Spleen (tissue), 11 donors: ENCODE results near the gene PTK6. TPM values are rescaled to one million over a fixed set of nuclear protein-coding genes. Genes with fewer than 3 reads are reported as not detected.

ENCODE experiments used
- DNase-seq: peaks from one replicate; pipeline ENCODE4 v3.0.0-alpha.2; 2020
- H3K27ac ChIP-seq, 8 donors: fragments of 200-600 bp; sonication (generic) in 7 of 8; 1 replicate in 4 of 8; 2 replicates in 4 of 8; pipeline versions ENCODE4 v1.5.0 to v1.8.0; 2016 to 2021; ENCODE audit warnings: inconsistent platforms in 4 of 8, mild to moderate bottlenecking in 4 of 8, moderate library complexity in 1 of 8
- H3K27me3 ChIP-seq, 7 donors: fragments of 200-600 bp; sonication (generic) in 6 of 7; replicated peaks in 1 of 7; 1 replicate in 4 of 7; 2 replicates in 3 of 7; pipeline versions ENCODE4 v1.5.0 to v1.8.0; 2016 to 2021; ENCODE audit warnings: inconsistent platforms in 3 of 7, mild to moderate bottlenecking in 1 of 7
- H3K36me3 ChIP-seq, 6 donors: fragments of 200-600 bp; sonication (generic) in 5 of 6; 1 replicate in 4 of 6; 2 replicates in 2 of 6; pipeline versions ENCODE4 v1.5.0 to v1.8.0; 2016 to 2021; ENCODE audit warnings: inconsistent platforms in 2 of 6
- H3K4me1 ChIP-seq, 6 donors: fragments of 200-600 bp; sonication (generic) in 5 of 6; 1 replicate in 3 of 6; 2 replicates in 3 of 6; pipeline versions ENCODE4 v1.5.0 to v1.8.0; 2016 to 2021; ENCODE audit warnings: inconsistent platforms in 3 of 6
- H3K4me3 ChIP-seq, 8 donors: fragments of 200-600 bp; sonication (generic) in 7 of 8; 1 replicate in 4 of 8; 2 replicates in 4 of 8; pipeline versions ENCODE4 v1.5.0 to v1.8.0; 2016 to 2021; ENCODE audit warnings: inconsistent platforms in 4 of 8, mild to moderate bottlenecking in 4 of 8, moderate library complexity in 2 of 8
- H3K9me3 ChIP-seq, 8 donors: fragments of 200-600 bp; sonication (generic) in 7 of 8; 1 replicate in 4 of 8; 2 replicates in 4 of 8; pipeline versions ENCODE4 v1.5.0 to v1.8.0; 2016 to 2021; ENCODE audit warnings: inconsistent platforms in 4 of 8
- CTCF ChIP-seq, 11 experiments: fragments of 200-600 bp in 7 of 11; fragments of 450-650 bp in 4 of 11; sonication (generic) in 4 of 11; IDR thresholded peaks in 8 of 11; conservative IDR thresholded peaks in 3 of 11; 1 replicate in 7 of 11; 2 replicates in 4 of 11; pipeline versions ENCODE4 v1.4.0 to v1.8.0; 2016 to 2021; ENCODE audit warnings: antibody characterized with exemption in 11 of 11, inconsistent platforms in 4 of 11, mild to moderate bottlenecking in 1 of 11
- POLR2A ChIP-seq, 3 donors: fragments of 450-650 bp; IDR thresholded peaks; one replicate each; pipeline ENCODE4 v1.5.1; 2017; ENCODE audit warnings: antibody characterized with exemption in 3 of 3, mild to moderate bottlenecking in 1 of 3
- POLR2AphosphoS5 ChIP-seq, 3 donors: sonication (generic); formaldehyde crosslinking; IDR thresholded peaks; one replicate each; pipeline ENCODE4 v1.5.1; 2017; ENCODE audit warnings: antibody characterized with exemption in 3 of 3
- WGBS, 5 donors: extraction: QIAGEN DNeasy Blood & Tissue Kit in 3 of 5; methylation state at CpG; one replicate each; pipeline versions ENCODE4 v1.1.5 to v1.1.7; 2013 to 2018; 5-methylcytosine and 5-hydroxymethylcytosine counted together
- intact Hi-C: fragments of 100-400 bp; cut with DNase I; formaldehyde crosslinking; loops from one replicate; pipeline ENCODE4 v1.15.0; 2023; ENCODE audit warnings: low total_unique reads
- polyA plus RNA-seq, 3 donors: library from polyadenylated mRNA; stranded (reverse); fragments of 200-250 nt; gene quantifications; one replicate each; pipeline ENCODE4 v1.2.1, GENCODE V29; 2013
- total RNA-seq, 7 donors: library from RNA; depleted of rRNA in 3 of 7; stranded (reverse); fragments of >200 nt in 3 of 7; fragmentation: NEBNext Ultra II Directional in 4 of 7; extraction: Animal tissue kit (Norgen Biotek cat#: 25700) in 4 of 7; gene quantifications; one replicate each; pipeline versions ENCODE4 v1.1.0 to v1.2.1, GENCODE V29; 2016 to 2021
- donor health status: healthy with polysubstance abuse.
- donor health status: DM: no; HTN: no; CAD: no; lungs with moderate emphysema.
- donor health status: DM: no; HTN: no; CAD: no.
- donor health status: Bipolar disorder and iron deficiency.
- donor health status: healthy.
- donor health status: DM: no; HTN: no; CAD: no.
- donor health status: DM: yes; HTN: yes; CAD: no.

PTK6 gene
- total and polyA plus RNA-seq, 10 donors, result 0.20 to 1.0 (median 0.71) TPM

DNA sequence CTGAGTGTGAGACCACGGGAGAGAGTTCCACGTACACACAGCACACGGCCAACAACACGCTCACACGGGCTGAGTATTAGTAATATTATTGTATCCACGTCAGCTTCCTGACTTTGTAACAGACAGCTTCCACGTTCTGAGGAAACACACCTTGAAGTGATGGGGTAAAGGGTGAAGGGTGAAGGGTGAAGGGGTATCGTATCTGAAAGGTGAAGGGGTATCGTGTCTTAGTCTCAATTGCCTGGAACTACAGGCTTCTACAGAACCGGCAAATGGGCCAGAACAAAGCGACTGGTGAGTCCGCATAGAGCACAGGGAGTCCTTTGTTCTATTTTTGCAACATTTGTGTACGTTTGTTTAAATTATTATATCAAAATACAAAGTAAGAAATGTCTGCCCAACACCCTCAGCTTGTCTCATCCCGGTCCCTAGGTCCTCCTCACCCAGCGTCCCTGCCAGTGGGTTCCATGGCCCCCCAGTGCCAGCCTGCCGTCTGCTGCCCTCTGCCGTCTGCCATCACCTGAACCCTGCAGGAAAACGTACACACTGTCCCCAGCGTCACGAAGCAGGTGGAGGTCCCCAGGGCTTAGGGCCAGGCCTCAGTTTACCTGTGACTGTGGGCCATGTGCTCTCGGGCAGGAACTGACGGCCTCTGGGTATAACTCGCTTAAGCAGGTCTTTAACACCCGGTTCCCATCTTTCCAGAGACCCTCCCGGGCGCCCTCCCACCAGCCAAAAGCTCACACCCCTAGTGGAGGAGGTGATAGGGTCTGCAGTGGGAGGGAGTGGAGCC lies 41.2 kb upstream of the PTK6 start:
- Histone ChIP-seq H3K27ac (no peak overlapping the region), H3K4me3 (no peak overlapping the region), H3K36me3 (no peaks in the 10 kb centered on the region), H3K9me3 (no peaks in the 10 kb centered on the region), H3K4me1 (peaks cover 7 to 26% (median 15%) of the 10 kb centered on the region in 6 donors), H3K27me3 (peaks cover 0 to 32% (median 0%) of the 10 kb centered on the region in 7 donors)
- no peak for DNase-seq
- WGBS, 5 donors, result 75 to 86% (median 80%) methylated on average over 22 to 26 of the region's 26 CpGs
- TF ChIP-seq CTCF (IDR thresholded peaks at IDR 0.05 in 8 of 11, conservative IDR thresholded peaks at IDR 0.05 in 3 of 11) (peak in 3 of 11 experiments; percentile 11 to 18 (median 11)), POLR2AphosphoS5 (IDR thresholded peaks at IDR 0.05) (no peak)
- intact Hi-C loops, result no loop called here

DNA sequence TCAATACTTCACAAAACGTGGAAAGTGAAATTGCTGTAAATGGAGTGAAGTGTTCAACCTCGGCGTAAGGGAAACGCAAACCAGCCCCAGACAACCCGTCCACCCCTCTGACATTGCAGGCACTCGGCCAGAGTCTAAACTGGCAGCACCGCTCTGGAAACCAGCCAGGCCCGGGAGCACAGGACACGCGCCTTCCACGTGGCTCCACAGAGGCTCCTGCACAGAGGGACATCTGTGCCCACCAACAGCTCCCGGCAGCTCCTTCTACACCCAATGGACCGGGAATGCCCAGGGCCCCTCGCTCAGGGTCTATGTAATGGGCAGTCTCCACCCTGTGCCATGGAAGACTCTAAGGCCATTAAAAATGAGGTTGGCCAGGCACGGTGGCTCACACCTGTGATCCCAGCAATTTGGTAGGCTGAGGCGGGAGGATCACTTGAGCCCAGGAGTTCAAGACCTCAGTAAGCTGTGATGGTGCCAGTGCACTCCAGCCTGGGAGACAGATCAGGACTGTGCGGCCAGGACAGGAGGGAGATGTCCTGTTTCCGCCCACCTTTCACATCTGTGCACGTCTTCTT lies 40.2 kb upstream of the PTK6 start:
- intact Hi-C loops, result no loop called here
- Histone ChIP-seq H3K9me3 (no peaks in the 10 kb centered on the region), H3K27me3 (peaks cover 0 to 32% (median 0%) of the 10 kb centered on the region in 7 donors), H3K4me1 (peaks cover 15 to 36% (median 25%) of the 10 kb centered on the region in 6 donors), H3K36me3 (peaks cover 0 to 7% (median 5%) of the 10 kb centered on the region in 6 donors), H3K27ac (no peak overlapping the region), H3K4me3 (no peak overlapping the region)
- WGBS, 5 donors, result 80 to 88% (median 84%) methylated on average over 19 of the region's 19 CpGs
- DNase-seq, result no peak
- TF ChIP-seq POLR2A (IDR thresholded peaks at IDR 0.05) (no peak), POLR2AphosphoS5 (IDR thresholded peaks at IDR 0.05) (no peak), CTCF (IDR thresholded peaks at IDR 0.05 in 8 of 11, conservative IDR thresholded peaks at IDR 0.05 in 3 of 11) (no peak)

DNA sequence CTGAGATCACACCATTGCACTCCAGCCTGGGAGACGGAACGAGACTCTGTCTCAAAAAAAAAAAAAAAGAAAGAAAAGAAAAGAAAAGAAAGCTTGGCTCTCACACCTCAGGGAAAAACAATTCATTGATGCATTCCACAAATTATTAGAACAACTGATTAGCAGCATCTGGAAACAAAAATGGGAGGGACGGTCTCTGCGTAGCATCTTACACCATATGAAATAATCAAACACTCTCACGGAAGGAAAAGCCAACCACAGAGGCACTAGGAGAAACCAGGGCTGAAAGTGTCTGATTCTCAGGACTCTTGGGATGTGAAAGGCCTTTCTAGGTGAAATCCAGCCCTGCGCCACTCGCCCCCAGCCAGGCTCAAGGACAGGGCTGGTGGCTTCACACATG lies 39.1 kb upstream of the PTK6 start:
- DNase-seq, result no peak
- no peak overlapping the region for H3K27ac ChIP-seq
- intact Hi-C loops, result no loop called here
- peaks cover 0 to 32% (median 0%) of the 10 kb centered on the region in 7 donors for H3K27me3 ChIP-seq
- no peak for TF ChIP-seq POLR2A (IDR thresholded peaks at IDR 0.05)
- no peak for TF ChIP-seq POLR2AphosphoS5 (IDR thresholded peaks at IDR 0.05)
- no peak for TF ChIP-seq CTCF (IDR thresholded peaks at IDR 0.05 in 8 of 11, conservative IDR thresholded peaks at IDR 0.05 in 3 of 11)
- H3K36me3 ChIP-seq, result peaks cover 0 to 15% (median 12%) of the 10 kb centered on the region in 6 donors
- H3K4me3 ChIP-seq, result no peak overlapping the region
- peaks cover 15 to 43% (median 30%) of the 10 kb centered on the region in 6 donors for H3K4me1 ChIP-seq
- no peaks in the 10 kb centered on the region for H3K9me3 ChIP-seq
- 90 to 94% (median 92%) methylated on average over 7 of the region's 7 CpGs for WGBS, 5 donors
